Neural crest cell (in vitro differentiated cells): ENCODE measurements around the gene BMP7. TPM values are rescaled to one million over a fixed set of nuclear protein-coding genes. Genes with fewer than 3 reads are reported as not detected.

Experiments used
- DNase-seq: peaks from one replicate; pipeline ENCODE4 v3.0.0; 2021; ENCODE audit warnings: low read depth, mixed read lengths, low spot score
- H3K27ac Mint-ChIP-seq: one replicate; pipeline ENCODE4 v1.8.0; 2021; ENCODE audit warnings: mild to moderate bottlenecking, mixed read lengths; ENCODE audit not compliant: unreplicated experiment
- H3K27me3 Mint-ChIP-seq: 2 replicates; pipeline ENCODE4 v1.8.0; 2021; ENCODE audit warnings: low read depth, mild to moderate bottlenecking, mixed read lengths
- H3K36me3 Mint-ChIP-seq: 2 replicates; pipeline ENCODE4 v1.8.0; 2021; ENCODE audit warnings: low read depth, mild to moderate bottlenecking, mixed read lengths
- H3K4me1 Mint-ChIP-seq: 2 replicates; pipeline ENCODE4 v1.8.0; 2021; ENCODE audit warnings: mixed read lengths
- H3K4me3 Mint-ChIP-seq: one replicate; pipeline ENCODE4 v1.8.0; 2021; ENCODE audit warnings: mild to moderate bottlenecking, mixed read lengths
- H3K9me3 Mint-ChIP-seq: 2 replicates; pipeline ENCODE4 v1.8.0; 2021; ENCODE audit warnings: mixed read lengths
- total RNA-seq: library from RNA; stranded (reverse); gene quantifications from 2 replicates; pipeline ENCODE4 v1.2.1, GENCODE V29; 2021
- TF ChIP-seq, protein P1 (sequence below): fragments of 200-600 bp; sonication (generic); conservative IDR thresholded peaks from 2 replicates; pipeline ENCODE4 v1.5.0; 2021; ENCODE audit warnings: antibody characterized with exemption, mild to moderate bottlenecking

Gene BMP7
- total RNA-seq, 1 donor from 2014 or later: 13.8 TPM

DNA sequence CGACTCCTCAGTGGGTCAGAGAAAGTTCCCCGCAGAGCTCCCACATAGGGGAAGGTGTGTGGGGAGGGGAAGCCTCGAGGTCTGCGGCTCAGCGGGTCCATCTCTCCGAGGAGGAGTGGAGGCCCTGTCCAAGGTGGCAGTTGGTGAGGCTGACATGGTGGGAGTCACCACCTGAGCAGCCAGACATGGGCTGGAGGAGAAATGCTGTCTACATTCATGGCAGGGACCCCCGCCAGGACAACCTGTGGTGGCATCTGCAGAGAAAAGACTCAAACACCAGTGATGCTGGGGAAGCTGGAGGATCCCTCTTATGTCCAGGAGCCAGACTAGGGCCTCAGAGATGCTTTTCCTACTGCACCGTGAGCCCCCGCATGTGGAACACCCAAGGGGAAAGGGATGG, 49.8 kb downstream of the BMP7 start:
- TF ChIP-seq, protein P1, sequence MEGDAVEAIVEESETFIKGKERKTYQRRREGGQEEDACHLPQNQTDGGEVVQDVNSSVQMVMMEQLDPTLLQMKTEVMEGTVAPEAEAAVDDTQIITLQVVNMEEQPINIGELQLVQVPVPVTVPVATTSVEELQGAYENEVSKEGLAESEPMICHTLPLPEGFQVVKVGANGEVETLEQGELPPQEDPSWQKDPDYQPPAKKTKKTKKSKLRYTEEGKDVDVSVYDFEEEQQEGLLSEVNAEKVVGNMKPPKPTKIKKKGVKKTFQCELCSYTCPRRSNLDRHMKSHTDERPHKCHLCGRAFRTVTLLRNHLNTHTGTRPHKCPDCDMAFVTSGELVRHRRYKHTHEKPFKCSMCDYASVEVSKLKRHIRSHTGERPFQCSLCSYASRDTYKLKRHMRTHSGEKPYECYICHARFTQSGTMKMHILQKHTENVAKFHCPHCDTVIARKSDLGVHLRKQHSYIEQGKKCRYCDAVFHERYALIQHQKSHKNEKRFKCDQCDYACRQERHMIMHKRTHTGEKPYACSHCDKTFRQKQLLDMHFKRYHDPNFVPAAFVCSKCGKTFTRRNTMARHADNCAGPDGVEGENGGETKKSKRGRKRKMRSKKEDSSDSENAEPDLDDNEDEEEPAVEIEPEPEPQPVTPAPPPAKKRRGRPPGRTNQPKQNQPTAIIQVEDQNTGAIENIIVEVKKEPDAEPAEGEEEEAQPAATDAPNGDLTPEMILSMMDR: no peak
- Mint-ChIP-seq H3K27ac (no peak overlapping the region), H3K36me3 (no peaks in the 10 kb centered on the region), H3K4me1 (peaks cover 35% of the 10 kb centered on the region), H3K27me3 (no peaks in the 10 kb centered on the region), H3K4me3 (no peak overlapping the region), H3K9me3 (no peaks in the 10 kb centered on the region)
- DNase-seq: no peak

DNA sequence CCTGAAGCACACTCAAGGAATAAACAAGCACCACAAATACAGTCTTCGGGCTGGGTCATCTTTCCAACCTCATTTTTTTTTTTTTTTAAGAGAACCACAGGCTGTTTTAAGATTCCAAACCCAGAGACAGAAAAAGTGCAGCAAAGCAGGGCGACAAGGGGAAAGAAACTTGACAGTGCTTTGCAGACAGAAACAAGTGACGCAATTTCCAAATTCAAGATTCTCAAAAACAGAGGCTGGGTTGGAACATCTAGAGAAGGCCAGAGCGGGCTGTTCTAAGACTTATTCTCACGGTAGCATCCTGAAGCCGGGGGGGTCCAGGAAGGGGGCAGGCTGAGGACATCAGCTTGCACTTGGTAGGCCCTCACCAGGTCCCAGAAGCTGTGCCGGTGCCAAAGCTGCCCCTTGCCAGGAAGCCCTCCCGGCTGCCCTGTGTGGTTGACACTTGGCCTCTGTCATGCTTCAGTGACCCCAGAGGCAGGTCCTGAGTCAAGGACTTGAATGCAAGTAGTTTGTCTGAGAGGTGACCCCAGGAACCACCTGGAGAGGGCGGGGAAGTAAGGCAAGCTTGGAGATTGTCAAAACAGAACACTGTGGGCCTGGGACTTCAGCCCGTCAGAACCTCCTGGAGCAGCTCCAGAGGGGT, 50.5 kb downstream of the BMP7 start:
- Mint-ChIP-seq H3K27me3 (no peaks in the 10 kb centered on the region), H3K27ac (no peak overlapping the region), H3K4me1 (peaks cover 42% of the 10 kb centered on the region), H3K36me3 (no peaks in the 10 kb centered on the region), H3K4me3 (no peak overlapping the region), H3K9me3 (no peaks in the 10 kb centered on the region)
- DNase-seq: no peak
- TF ChIP-seq, protein P1: no peak

DNA sequence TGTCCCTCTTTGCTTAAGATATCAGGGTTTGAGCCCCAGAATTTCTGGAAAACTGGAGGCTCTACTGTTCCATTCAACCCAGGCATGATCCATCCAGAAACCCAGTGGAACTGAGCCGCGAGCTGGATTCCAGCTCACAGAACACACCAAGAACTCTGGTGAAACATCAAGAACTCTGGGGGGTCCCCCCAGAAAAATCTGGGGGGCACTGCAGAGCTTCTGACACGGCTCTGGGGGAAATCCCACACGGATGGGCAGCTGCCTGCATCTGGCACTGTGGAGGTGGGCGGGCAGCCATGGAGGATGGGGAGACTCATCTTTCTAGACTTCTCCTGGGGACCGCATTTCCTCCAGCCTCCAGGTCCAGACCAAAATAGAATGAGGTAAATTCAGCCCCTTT, 51.0 kb downstream of the BMP7 start:
- H3K9me3 Mint-ChIP-seq: no peaks in the 10 kb centered on the region
- no peak overlapping the region for H3K27ac Mint-ChIP-seq
- TF ChIP-seq, protein P1: no peak
- H3K27me3 Mint-ChIP-seq: no peaks in the 10 kb centered on the region
- no peak for DNase-seq
- peaks cover 45% of the 10 kb centered on the region for H3K4me1 Mint-ChIP-seq
- no peak overlapping the region for H3K4me3 Mint-ChIP-seq
- no peaks in the 10 kb centered on the region for H3K36me3 Mint-ChIP-seq

DNA sequence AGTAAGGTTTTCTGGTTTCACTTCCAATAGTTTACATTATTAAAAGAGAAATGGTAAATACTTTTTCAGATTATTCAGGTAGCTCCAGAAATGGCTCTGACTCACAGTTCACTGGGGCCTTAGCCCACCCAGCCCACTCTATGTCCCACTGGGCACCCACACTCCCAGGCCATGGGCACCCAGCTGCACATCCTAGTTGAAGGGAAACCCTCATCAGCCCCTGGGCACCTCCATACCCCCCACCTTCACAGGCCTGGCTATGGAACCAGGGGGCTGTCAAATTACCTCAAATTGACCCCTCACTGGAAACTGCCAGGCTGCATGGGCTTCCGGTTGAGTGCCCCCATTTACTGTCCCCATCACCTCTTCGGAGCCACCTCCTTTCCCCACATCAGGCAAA, 51.5 kb downstream of the BMP7 start:
- H3K9me3 Mint-ChIP-seq: no peaks in the 10 kb centered on the region
- no peak overlapping the region for H3K27ac Mint-ChIP-seq
- H3K4me3 Mint-ChIP-seq: no peak overlapping the region
- H3K36me3 Mint-ChIP-seq: no peaks in the 10 kb centered on the region
- TF ChIP-seq, protein P1: no peak
- DNase-seq: no peak
- H3K4me1 Mint-ChIP-seq: peaks cover 45% of the 10 kb centered on the region
- no peaks in the 10 kb centered on the region for H3K27me3 Mint-ChIP-seq

DNA sequence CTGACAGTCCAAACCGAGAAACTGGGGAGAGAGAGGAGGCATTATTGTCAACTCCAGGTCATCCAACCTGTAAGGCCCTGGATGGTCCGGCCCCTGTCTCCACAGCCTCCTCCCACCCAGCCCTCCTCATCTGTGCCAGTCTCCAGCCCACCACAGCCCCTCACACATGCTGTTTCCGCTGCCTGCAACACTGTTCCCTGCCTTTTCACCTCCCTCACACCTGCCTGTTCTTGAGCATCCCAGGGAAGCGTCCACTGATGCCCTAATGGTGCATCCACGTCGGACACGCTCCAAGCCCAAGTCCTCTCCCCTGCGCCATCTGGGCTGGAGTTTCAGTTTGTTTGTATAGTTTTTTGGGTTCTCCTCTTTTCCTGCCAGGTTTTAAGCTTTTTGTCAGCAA, 52.0 kb downstream of the BMP7 start:
- no peak for DNase-seq
- no peaks in the 10 kb centered on the region for H3K27me3 Mint-ChIP-seq
- peaks cover 45% of the 10 kb centered on the region for H3K4me1 Mint-ChIP-seq
- TF ChIP-seq, protein P1: no peak
- no peak overlapping the region for H3K27ac Mint-ChIP-seq
- H3K9me3 Mint-ChIP-seq: no peaks in the 10 kb centered on the region
- H3K4me3 Mint-ChIP-seq: no peak overlapping the region
- H3K36me3 Mint-ChIP-seq: no peaks in the 10 kb centered on the region
